Femur (tissue), 1 donor: ENCODE data around the gene GAP43.

ENCODE experiments used
- DNase-seq: peaks from one replicate; pipeline ENCODE4 v3.0.0-alpha.2; 2017

Gene GAP43, protein sequence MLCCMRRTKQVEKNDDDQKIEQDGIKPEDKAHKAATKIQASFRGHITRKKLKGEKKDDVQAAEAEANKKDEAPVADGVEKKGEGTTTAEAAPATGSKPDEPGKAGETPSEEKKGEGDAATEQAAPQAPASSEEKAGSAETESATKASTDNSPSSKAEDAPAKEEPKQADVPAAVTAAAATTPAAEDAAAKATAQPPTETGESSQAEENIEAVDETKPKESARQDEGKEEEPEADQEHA

GRCh38 chr3:115623044-115623868 is at the start of gene GAP43:
TSS of gene GAP43 (plus strand) at chr3:115623510. CDS start at chr3:115623690, 180 bp downstream.
- DNase-seq: peak; percentile 62

DNA sequence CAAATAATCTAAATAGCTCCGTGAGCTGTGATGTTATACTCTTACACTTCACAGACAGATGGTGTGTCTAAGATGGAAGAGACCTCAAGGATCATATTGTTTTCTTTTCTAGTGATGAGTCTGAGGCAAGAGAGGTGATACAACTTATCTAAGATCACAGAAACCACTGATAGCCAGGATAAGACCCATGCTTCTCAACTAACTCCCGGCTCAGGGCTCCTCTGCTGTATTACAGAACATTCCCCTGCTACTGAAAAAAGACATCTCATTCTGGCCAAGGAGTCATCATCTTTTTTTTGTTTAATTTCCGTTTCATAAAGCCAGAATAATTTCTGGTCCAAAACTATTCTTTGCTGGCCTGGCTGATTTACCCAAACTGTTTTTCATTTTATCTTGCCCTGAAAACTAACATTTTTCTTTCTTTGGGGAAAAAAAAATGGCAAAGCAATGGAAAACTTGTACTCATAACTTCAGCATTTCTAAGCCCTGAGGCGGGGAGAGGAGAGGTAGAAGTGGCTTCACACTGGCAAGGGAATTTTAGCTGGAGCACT is 46.9 kb upstream of the GAP43 start:
- no peak for DNase-seq

- no peak for DNase-seq
Observed at GRCh38 chr3:115577000-115577399, 46.3 kb upstream of the GAP43 start.

DNA sequence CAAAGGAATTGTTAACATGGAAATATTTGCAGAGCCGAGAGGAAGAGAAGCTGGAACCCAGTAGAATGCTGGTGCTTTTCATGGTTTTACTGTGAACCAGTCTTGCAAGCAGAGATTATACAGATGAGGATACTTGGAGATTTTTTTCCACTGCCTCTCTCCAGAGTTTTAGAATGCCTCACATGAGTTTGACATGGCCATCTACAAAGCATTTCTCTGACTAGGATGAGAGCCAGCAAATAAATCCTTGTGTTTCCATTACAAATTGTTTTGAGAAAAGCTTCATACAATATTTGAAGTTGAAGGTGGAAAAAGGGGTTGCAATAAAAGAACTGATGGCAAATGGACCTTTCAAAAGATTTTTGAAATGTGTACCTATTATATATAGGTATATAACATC is 45.0 kb upstream of the GAP43 start:
- no peak for DNase-seq

DNA sequence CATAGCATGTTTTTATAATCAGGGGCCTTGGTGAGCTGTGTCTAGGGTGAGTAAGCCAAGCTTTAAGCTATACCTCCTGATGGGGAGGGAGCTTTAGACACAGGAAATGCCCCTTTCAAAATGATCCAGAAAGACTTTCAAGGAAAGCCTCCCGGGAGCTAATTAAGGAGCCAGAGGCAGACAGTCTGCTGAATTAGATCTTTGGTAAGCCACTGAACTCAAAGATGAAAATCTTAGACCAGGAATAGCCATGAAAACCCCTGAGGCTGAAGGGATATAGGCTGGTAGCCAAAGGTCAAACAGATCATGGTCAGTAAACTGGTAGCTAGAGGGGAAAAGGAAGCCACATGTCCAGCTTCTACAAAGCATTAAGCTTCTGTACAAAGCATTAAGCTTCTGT is 42.7 kb upstream of the GAP43 start:
- no peak for DNase-seq

- no peak for DNase-seq
Observed at GRCh38 chr3:115581362-115582135, 41.8 kb upstream of the GAP43 start.

DNA sequence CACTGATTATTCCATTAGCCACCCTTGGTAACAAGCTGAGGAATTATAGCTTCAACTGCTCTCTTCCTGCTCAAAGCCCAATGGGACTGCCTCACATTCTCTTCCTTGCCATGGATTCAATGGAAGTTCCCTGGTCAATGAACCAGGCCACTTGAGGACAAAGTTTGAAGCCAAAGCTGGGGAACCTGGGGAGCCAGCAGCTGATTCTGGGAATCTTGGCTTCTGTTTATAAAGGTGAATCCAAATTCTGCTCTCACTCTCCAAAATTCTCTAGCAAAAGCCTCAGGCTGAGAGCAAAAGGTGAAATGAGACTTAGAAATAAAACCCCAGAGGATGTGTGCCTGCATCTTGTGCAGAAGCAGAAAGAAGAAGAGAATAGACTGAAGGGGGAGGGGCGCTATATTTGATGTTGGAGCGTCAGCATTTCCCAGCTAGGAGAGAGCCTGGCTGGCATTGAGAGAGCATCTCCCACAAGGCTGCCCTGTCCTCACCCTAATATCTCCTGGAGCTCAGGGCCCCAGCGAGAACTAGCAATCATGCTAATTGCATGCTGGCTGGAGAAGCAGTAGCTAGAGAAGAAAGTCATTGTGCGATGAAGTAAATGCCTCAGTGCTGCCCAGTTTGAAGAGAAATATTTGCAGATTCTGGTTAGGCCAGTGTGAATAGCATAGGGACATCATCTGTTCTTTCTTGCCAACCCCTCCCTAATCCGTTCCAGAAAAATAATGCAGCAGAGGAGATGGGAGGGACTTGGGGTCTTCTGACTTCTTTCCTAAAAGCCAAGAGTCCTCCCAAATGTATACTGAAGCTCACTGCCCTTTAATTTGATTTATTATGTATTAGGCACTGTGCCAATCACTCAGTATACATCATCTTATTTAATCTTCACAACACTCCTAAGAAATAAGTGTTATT is 34.9 kb upstream of the GAP43 start:
- DNase-seq: peak; percentile 31

GRCh38 chr3:115590873-115591272 is 32.4 kb upstream of the GAP43 start:
- DNase-seq: no peak

GRCh38 chr3:115595611-115596275 is 27.6 kb upstream of the GAP43 start:
- DNase-seq: no peak

DNA sequence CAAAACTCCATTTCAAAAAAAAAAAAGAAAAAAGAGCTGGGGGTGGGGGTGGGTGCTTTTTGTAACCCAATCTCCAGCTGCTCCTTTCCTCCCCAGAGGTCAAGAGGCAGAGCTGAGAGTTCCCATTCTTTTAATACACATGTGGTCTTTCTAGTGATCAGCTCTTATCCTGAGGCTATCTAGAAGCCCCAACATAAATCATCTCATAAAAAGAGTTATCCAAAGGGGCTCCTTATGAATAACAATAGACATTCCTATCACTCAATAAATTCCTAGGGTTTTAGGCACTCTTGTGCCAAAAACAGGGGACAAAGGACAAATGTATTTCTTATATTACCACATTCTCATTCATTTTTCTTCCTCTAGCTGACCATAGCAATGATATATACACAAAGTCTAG is 25.1 kb upstream of the GAP43 start:
- DNase-seq: no peak

DNA sequence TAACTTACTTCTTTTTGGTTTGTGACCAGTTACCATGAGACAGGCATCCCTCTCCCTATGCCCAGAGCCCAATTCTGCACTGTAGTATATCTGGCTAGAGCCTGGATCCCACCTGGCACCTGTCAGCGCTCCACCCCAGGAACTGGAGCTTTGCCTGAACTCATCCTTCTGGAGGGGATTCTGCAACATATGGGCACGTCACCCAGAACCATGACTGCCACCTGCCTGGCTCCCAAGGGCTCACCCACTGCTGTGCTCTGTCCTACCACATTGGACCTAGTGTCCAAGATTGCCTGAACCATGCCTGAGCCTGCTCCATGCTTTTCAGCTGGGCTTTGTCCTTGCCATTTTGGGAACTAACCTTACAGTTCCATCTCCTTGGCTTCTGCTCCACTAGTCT is 21.1 kb upstream of the GAP43 start:
- DNase-seq: no peak

DNA sequence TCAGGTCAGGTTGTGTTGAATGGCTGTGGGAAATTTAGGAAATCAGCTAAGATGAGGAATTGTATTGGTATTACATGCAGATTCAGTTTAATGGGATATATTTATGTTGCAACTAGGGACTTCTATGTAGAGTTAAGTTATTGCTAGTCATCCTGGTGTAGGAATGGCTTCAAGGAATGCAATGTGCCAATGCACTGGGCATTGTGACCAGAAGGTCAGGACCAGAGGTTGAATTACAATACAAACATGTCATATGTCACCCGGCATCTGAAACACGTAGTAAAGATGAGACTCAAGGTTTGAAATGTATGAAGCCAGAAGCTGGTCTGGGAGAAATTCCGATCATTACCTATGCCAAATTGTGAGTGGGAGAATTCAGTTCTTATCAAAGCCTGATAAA is 11.7 kb upstream of the GAP43 start:
- no peak for DNase-seq

DNA sequence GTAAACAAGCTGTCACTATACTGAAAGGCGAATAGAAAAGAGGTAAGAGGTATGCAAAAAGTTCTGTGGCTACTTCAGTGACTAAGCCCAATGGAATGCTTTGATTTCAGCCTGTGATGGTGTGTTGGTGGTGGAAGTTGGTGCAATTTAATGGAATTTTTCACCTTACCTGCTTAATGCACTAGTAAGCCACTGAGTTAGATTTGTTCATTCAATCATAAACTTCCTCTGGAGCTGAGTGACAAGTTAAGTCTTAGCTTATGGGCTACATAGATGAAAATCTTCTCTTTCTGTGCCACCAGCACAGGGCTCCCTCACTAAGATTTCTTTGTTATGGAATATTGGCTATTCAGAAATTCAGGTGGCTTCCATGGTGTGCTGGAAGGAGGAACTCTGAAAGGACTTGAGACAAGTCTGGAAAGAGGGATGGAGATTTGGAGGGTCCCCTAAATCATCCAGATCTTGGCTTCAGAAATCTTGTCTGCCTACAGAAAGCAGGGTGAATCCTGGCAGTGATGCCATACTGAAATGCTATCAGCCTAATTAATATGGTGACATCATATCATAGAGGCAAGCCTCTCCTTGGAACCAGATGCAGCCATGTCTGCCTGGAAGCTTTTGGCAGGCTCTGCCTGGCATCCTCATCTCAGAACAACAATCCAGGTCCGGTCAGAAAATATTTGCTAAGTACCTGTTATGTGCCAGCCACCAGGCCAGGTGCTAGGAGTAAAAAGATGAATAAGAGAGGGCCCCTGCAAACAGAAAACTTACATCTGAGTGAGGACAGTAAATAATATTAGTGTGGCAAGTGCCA is 8.1 kb upstream of the GAP43 start:
- DNase-seq: no peak

DNA sequence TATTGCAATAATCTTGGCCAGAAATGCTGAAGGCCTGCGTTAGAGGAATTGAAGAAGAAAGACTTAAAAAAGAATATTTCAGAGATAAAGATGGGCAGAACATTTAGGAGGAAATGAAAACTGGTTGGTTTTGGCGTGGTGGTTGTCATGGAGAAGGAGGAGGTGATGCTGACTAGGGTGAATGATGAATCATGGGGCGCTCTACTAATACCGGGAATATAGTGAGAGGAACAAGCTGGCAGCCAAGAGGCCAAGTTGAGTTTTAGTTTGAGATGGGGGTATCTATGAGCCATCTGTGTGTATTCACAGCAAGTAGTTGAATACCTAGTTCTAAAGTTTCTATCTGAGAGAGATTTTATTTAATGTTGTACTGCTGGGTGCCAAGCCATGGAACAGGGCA is 6.8 kb upstream of the GAP43 start:
- DNase-seq: no peak

DNA sequence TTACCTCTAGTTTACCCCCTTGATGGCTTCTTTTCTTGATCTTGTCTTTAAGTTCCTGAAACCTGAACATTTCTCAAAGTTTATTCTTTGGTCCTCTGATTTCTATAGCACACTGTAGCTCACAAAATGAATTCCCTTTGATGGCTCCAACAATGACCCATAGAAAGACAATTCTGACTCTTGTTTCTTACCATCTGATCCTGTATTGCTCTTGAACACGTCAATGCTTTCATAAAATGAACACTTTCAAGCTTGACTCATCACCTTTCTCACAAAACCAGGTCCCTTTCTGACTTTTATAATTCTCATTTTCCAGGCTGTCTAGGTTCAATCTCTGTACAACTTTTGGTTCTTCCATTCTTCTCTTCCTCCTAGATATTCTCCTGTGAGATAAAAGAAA is 5.7 kb upstream of the GAP43 start:
- no peak for DNase-seq

- no peak for DNase-seq
Observed at GRCh38 chr3:115624029-115624741, 875 bp downstream of the GAP43 start.

DNA sequence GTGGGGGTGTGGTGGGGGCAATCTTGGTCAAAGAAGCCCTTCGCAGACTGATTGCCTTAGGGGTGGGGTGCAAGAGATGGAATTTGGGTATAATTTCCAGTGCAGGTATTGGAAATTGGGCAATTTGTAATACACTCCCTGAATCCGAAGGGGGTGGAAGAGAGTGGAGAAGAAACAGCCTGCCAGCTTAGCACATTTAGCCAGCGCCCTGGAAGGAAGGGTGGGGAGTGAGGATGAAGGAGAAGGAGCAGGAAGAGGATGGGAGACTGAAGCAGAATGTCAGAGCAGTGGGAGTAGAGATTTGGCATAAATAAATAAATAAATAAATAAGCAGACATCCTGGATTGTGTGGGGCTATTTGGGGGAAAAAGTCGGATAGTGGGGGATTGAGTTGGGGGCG is 1.6 kb downstream of the GAP43 start:
- no peak for DNase-seq

DNA sequence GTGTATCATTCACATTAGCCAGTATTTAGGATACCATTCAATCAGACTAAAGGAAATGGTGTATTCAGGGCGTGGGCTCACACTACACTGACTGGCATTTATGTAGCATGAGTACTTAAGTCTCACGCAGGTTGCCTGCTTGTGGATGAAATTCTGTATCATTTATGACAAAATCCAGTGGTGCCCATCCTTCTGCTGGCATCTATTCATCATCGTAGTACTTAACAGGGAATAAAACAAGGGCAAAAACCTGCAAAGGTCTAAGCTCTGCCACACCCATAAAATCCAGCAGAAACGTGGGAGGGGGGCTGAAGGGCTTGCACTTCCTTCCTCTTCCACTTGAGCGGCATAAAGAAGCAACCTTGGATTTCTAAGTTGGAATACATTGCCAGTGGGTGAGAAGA is 2.7 kb downstream of the GAP43 start:
- DNase-seq: no peak

- DNase-seq: no peak
Observed at GRCh38 chr3:115626721-115627120, 3.4 kb downstream of the GAP43 start.
